H9 (cell line): ENCODE measurements around the gene TM6SF1. TPM values are rescaled to one million over a fixed set of nuclear protein-coding genes. Genes with fewer than 3 reads are reported as not detected.

Experiments
- DNase-seq: peaks from one replicate; pipeline ENCODE4 v3.0.0-alpha.2; 2017
- H2AFZ ChIP-seq: one replicate; pipeline ENCODE4 v1.6.1; 2013; ENCODE audit warnings: mild to moderate bottlenecking, low read length, control low read depth, moderate library complexity
- H2AK5ac ChIP-seq: 2 replicates; pipeline ENCODE4 v1.6.1; 2013; ENCODE audit warnings: low read length, control low read depth, mixed read lengths; ENCODE audit not compliant: insufficient read length
- H2BK120ac ChIP-seq: one replicate; pipeline ENCODE4 v1.6.1; 2013; ENCODE audit warnings: low read depth, mild to moderate bottlenecking, low read length, control low read depth, inconsistent platforms; ENCODE audit not compliant: poor library complexity, severe bottlenecking
- H2BK12ac ChIP-seq: 2 replicates; pipeline ENCODE4 v1.6.1; 2013; ENCODE audit warnings: low read length, control low read depth, mixed read lengths, low read depth; ENCODE audit not compliant: insufficient read length
- H2BK15ac ChIP-seq: 2 replicates; pipeline ENCODE4 v1.6.1; 2013; ENCODE audit warnings: low read depth, low read length, control low read depth
- H2BK20ac ChIP-seq: one replicate; pipeline ENCODE4 v1.6.1; 2013; ENCODE audit warnings: low read depth, mild to moderate bottlenecking, low read length, control low read depth, inconsistent platforms; ENCODE audit not compliant: poor library complexity, severe bottlenecking
- H2BK5ac ChIP-seq: 2 replicates; pipeline ENCODE4 v1.6.1; 2013; ENCODE audit warnings: low read length, control low read depth, mixed read lengths; ENCODE audit not compliant: insufficient read length
- H3K14ac ChIP-seq: 2 replicates; pipeline ENCODE4 v1.6.1; 2013; ENCODE audit warnings: low read length, control low read depth; ENCODE audit not compliant: insufficient read depth
- H3K18ac ChIP-seq: 2 replicates; pipeline ENCODE4 v1.6.1; 2013; ENCODE audit warnings: low read depth, mild to moderate bottlenecking, mixed read lengths, low read length, control low read depth; ENCODE audit not compliant: insufficient read length
- H3K23ac ChIP-seq: 2 replicates; pipeline ENCODE4 v1.6.1; 2013; ENCODE audit warnings: low read length, control low read depth, mixed read lengths, low read depth; ENCODE audit not compliant: insufficient read length
- H3K23me2 ChIP-seq: 2 replicates; pipeline ENCODE4 v1.6.1; 2013; ENCODE audit warnings: low read depth, mild to moderate bottlenecking, mixed read lengths, low read length, control low read depth; ENCODE audit not compliant: insufficient read length, poor library complexity, severe bottlenecking
- H3K27ac ChIP-seq: 2 replicates; pipeline ENCODE4 v1.5.1; 2013; ENCODE audit warnings: low read length, control low read depth, mixed read lengths, low read depth; ENCODE audit not compliant: insufficient read length
- H3K27me3 ChIP-seq: 2 replicates; pipeline ENCODE4 v1.6.1; 2013; ENCODE audit warnings: low read length, control low read depth, inconsistent platforms; ENCODE audit not compliant: insufficient read depth
- H3K4ac ChIP-seq: 2 replicates; pipeline ENCODE4 v1.6.1; 2013; ENCODE audit warnings: low read depth, mild to moderate bottlenecking, control low read depth, inconsistent platforms, low read length, moderate library complexity
- H3K4me1 ChIP-seq: 2 replicates; pipeline ENCODE4 v1.6.1; 2013; ENCODE audit warnings: low read length, control low read depth, inconsistent platforms; ENCODE audit not compliant: insufficient read depth
- H3K4me2 ChIP-seq: 2 replicates; pipeline ENCODE4 v1.6.1; 2013; ENCODE audit warnings: low read length, control low read depth, mixed read lengths; ENCODE audit not compliant: insufficient read length, insufficient read depth
- H3K56ac ChIP-seq: 2 replicates; pipeline ENCODE4 v1.6.1; 2013; ENCODE audit warnings: low read depth, mild to moderate bottlenecking, mixed read lengths, low read length, control low read depth; ENCODE audit not compliant: insufficient read length
- H3K79me1 ChIP-seq: 2 replicates; pipeline ENCODE4 v1.6.1; 2013; ENCODE audit warnings: low read depth, mild to moderate bottlenecking, moderate library complexity, low read length, control low read depth, inconsistent platforms; ENCODE audit not compliant: insufficient read depth, poor library complexity, severe bottlenecking
- H3K79me2 ChIP-seq: 2 replicates; pipeline ENCODE4 v1.6.1; 2013; ENCODE audit warnings: low read length, control low read depth, inconsistent platforms; ENCODE audit not compliant: insufficient read depth
- H3K9ac ChIP-seq: 2 replicates; pipeline ENCODE4 v1.6.1; 2013; ENCODE audit warnings: low read length, control low read depth, mixed read lengths; ENCODE audit not compliant: insufficient read length; ENCODE audit errors: extremely low read depth
- H3K9me3 ChIP-seq: one replicate; pipeline ENCODE4 v1.6.1; 2013; ENCODE audit warnings: low read depth, low read length, inconsistent platforms; ENCODE audit not compliant: control insufficient read depth
- H3T11ph ChIP-seq: one replicate; pipeline ENCODE4 v1.6.1; 2013; ENCODE audit warnings: mild to moderate bottlenecking, low read length, control low read depth, inconsistent platforms
- H4K20me1 ChIP-seq: one replicate; pipeline ENCODE4 v1.6.1; 2013; ENCODE audit not compliant: control insufficient read depth, insufficient read length, insufficient read depth
- H4K5ac ChIP-seq: 2 replicates; pipeline ENCODE4 v1.6.1; 2013; ENCODE audit warnings: low read depth, mild to moderate bottlenecking, mixed read lengths, low read length, control low read depth; ENCODE audit not compliant: insufficient read length
- H4K8ac ChIP-seq: replicated peaks from 2 replicates; pipeline ENCODE4 v1.6.1; 2013; ENCODE audit warnings: low read length, control low read depth, mixed read lengths, low read depth; ENCODE audit not compliant: insufficient read length
- H4K91ac ChIP-seq: 2 replicates; pipeline ENCODE4 v1.6.1; 2013; ENCODE audit warnings: low read depth, mild to moderate bottlenecking, moderate library complexity, mixed read lengths, low read length, control low read depth; ENCODE audit not compliant: insufficient read length
- H3K27ac Mint-ChIP-seq, 3 experiments: 2 replicates in 2 of 3; 3 replicates in 1 of 3; pipeline ENCODE4 v1.8.0; 2020 to 2021; ENCODE audit warnings: mixed read lengths in 3 of 3, mild to moderate bottlenecking in 1 of 3, moderate library complexity in 1 of 3
- H3K27me3 Mint-ChIP-seq: 2 replicates; pipeline ENCODE4 v1.8.0; 2021; ENCODE audit warnings: low read depth, mild to moderate bottlenecking, moderate library complexity, mixed read lengths
- H3K36me3 Mint-ChIP-seq, 3 experiments: 2 replicates in 2 of 3; 3 replicates in 1 of 3; pipeline ENCODE4 v1.8.0; 2020 to 2021; ENCODE audit warnings: low read depth in 3 of 3, mixed read lengths in 3 of 3; ENCODE audit not compliant: insufficient read depth in 1 of 3
- H3K4me1 Mint-ChIP-seq, 2 experiments: 2 replicates each; pipeline ENCODE4 v1.8.0; 2020; ENCODE audit warnings: mixed read lengths in 2 of 2
- H3K4me3 Mint-ChIP-seq, 2 experiments: 2 replicates in 1 of 2; 3 replicates in 1 of 2; pipeline ENCODE4 v1.8.0; 2020 to 2021; ENCODE audit warnings: mild to moderate bottlenecking in 2 of 2, mixed read lengths in 2 of 2, moderate library complexity in 1 of 2
- H3K9me3 Mint-ChIP-seq, 2 experiments: 2 replicates in 1 of 2; 3 replicates in 1 of 2; pipeline ENCODE4 v1.8.0; 2020; ENCODE audit warnings: mild to moderate bottlenecking in 2 of 2, mixed read lengths in 2 of 2, moderate library complexity in 1 of 2
- WGBS: extraction: QIAGEN DNeasy Blood & Tissue Kit; methylation state at CpG from one replicate; pipeline ENCODE4 v1.1.7; 2013; ENCODE audit warnings: missing lambda C conversion rate, low lambda C conversion rate, mixed read lengths; ENCODE audit not compliant: insufficient read length; ENCODE audit errors: extremely low coverage; 5-methylcytosine and 5-hydroxymethylcytosine counted together
- total RNA-seq: library from RNA; stranded (reverse); gene quantifications from 2 replicates; pipeline ENCODE4 v1.2.1, GENCODE V29; 2021
- TF ChIP-seq, protein P1 (sequence below): fragments of 200-600 bp; sonication (generic); conservative IDR thresholded peaks from 3 replicates; pipeline ENCODE4 v1.8.0; 2021; ENCODE audit warnings: antibody characterized with exemption, mild to moderate bottlenecking

TM6SF1 gene
- total RNA-seq, 1 experiment from 2014 or later = 0.96 TPM

DNA sequence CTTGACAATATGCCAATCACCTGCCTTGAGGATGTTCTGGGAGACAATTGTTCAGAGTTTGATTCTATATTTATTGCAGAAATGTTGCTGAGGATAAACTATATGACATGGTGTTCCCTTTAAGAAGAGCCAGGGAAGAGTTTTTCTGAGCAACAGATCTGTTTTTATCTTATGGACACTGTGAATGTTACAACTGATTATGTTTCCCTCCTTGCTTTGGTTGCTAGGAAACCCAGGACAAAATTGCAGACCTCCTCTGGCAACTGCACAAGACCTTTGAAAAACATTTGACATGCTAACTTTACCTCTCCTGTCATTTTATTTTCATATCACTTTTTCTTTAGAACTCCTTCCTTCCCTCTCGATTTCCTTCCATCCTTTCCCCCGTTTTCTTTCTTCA, 8.2 kb upstream of the TM6SF1 start:
- H2BK120ac ChIP-seq = no peak overlapping the region
- H3K56ac ChIP-seq = no peak overlapping the region
- no peaks in the 10 kb centered on the region for H4K20me1 ChIP-seq
- no peak overlapping the region for H2BK12ac ChIP-seq
- no peak overlapping the region for H4K5ac ChIP-seq
- H3K27me3 ChIP-seq = no peaks in the 10 kb centered on the region
- no peak overlapping the region for H4K91ac ChIP-seq
- H3K27ac Mint-ChIP-seq = no peak overlapping the region
- no peak overlapping the region for H3K4me2 ChIP-seq
- peaks cover 4 to 7% of the 10 kb centered on the region in 2 experiments; a peak in 2 of 4 replicates for H3K4me1 Mint-ChIP-seq
- no peak overlapping the region for H3T11ph ChIP-seq
- no peak overlapping the region for H3K27ac ChIP-seq
- TF ChIP-seq, protein P1, sequence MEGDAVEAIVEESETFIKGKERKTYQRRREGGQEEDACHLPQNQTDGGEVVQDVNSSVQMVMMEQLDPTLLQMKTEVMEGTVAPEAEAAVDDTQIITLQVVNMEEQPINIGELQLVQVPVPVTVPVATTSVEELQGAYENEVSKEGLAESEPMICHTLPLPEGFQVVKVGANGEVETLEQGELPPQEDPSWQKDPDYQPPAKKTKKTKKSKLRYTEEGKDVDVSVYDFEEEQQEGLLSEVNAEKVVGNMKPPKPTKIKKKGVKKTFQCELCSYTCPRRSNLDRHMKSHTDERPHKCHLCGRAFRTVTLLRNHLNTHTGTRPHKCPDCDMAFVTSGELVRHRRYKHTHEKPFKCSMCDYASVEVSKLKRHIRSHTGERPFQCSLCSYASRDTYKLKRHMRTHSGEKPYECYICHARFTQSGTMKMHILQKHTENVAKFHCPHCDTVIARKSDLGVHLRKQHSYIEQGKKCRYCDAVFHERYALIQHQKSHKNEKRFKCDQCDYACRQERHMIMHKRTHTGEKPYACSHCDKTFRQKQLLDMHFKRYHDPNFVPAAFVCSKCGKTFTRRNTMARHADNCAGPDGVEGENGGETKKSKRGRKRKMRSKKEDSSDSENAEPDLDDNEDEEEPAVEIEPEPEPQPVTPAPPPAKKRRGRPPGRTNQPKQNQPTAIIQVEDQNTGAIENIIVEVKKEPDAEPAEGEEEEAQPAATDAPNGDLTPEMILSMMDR = no peak
- H3K23ac ChIP-seq = no peak overlapping the region
- no peak overlapping the region for H2BK20ac ChIP-seq
- H2BK5ac ChIP-seq = no peak overlapping the region
- H3K18ac ChIP-seq = no peak overlapping the region
- H3K9ac ChIP-seq = no peak overlapping the region
- no peaks in the 10 kb centered on the region; a peak in 1 of 5 replicates for H3K9me3 Mint-ChIP-seq
- no peak overlapping the region for H2AK5ac ChIP-seq
- no peaks in the 10 kb centered on the region for H3K36me3 Mint-ChIP-seq
- peaks cover 46% of the 10 kb centered on the region for H3K27me3 Mint-ChIP-seq
- no peak overlapping the region for H2BK15ac ChIP-seq
- WGBS = 100% methylated on average over 2 of the region's 2 CpGs
- no peak overlapping the region for H3K4me3 Mint-ChIP-seq
- H3K23me2 ChIP-seq = no peaks in the 10 kb centered on the region
- H4K8ac ChIP-seq = no peak overlapping the region
- H3K14ac ChIP-seq = no peak overlapping the region; the same call in 1 of the 2 replicates
- H3K79me2 ChIP-seq = no peaks in the 10 kb centered on the region
- no peaks in the 10 kb centered on the region for H3K4me1 ChIP-seq
- DNase-seq = no peak
- H3K9me3 ChIP-seq = no peaks in the 10 kb centered on the region
- no peak overlapping the region for H3K4ac ChIP-seq
- H2AFZ ChIP-seq = no peak overlapping the region
- H3K79me1 ChIP-seq = no peaks in the 10 kb centered on the region
